Keratinocyte (primary cell): ENCODE results near the gene HMSD. TPM values are rescaled to one million over a fixed set of nuclear protein-coding genes. Genes with fewer than 3 reads are reported as not detected.

ENCODE experiments used
- DNase-seq: peaks from one replicate; pipeline ENCODE4 v3.0.0-alpha.2; 2011; ENCODE audit warnings: low read depth, missing footprints, low spot score
- FAIRE-seq: peaks from 2 replicates; lab custom pipeline; 2011; peaks lifted over from hg19 to GRCh38; lab: Jason Lieb, UNC
- H2AFZ ChIP-seq: 2 replicates; pipeline ENCODE4 v1.6.0; 2012; ENCODE audit warnings: low read length, control low read depth, inconsistent platforms; ENCODE audit not compliant: control insufficient read depth
- H3K27ac ChIP-seq: 2 replicates; pipeline ENCODE4 v1.5.1; 2011; ENCODE audit warnings: low read length; ENCODE audit not compliant: control insufficient read depth, insufficient read depth
- H3K27me3 ChIP-seq: 3 replicates; pipeline ENCODE4 v1.6.0; 2011; ENCODE audit warnings: low read length; ENCODE audit not compliant: control insufficient read depth, insufficient read depth; ENCODE audit errors: extremely low read depth
- H3K36me3 ChIP-seq, 2 experiments: 2 replicates in 1 of 2; 3 replicates in 1 of 2; pipeline ENCODE4 v1.5.1; 2011; ENCODE audit warnings: low read length in 2 of 2, mild to moderate bottlenecking in 1 of 2; ENCODE audit not compliant: control insufficient read depth in 2 of 2, insufficient read depth in 2 of 2; ENCODE audit errors: extremely low read depth in 1 of 2
- H3K4me1 ChIP-seq: 3 replicates; pipeline ENCODE4 v1.5.1; 2011; ENCODE audit warnings: low read length; ENCODE audit not compliant: control insufficient read depth, insufficient read depth; ENCODE audit errors: extremely low read depth
- H3K4me2 ChIP-seq: 3 replicates; pipeline ENCODE4 v1.6.0; 2011; ENCODE audit warnings: low read depth, low read length; ENCODE audit not compliant: control insufficient read depth, insufficient read depth; ENCODE audit errors: extremely low read depth
- H3K4me3 ChIP-seq, 3 experiments: fragments of 200-600 bp in 1 of 3; sonication (generic) in 1 of 3; 2 replicates in 2 of 3; 3 replicates in 1 of 3; pipeline ENCODE4 v1.5.1; 2011 to 2016; ENCODE audit warnings: low read length in 3 of 3, mild to moderate bottlenecking in 3 of 3, control low read depth in 2 of 3, inconsistent platforms in 1 of 3, low read depth in 1 of 3, mixed read lengths in 1 of 3, mixed run types in 1 of 3, moderate library complexity in 1 of 3; ENCODE audit not compliant: control insufficient read depth in 2 of 3, insufficient read depth in 2 of 3; ENCODE audit errors: extremely low read depth in 1 of 3
- H3K79me2 ChIP-seq: 2 replicates; pipeline ENCODE4 v1.6.0; 2012; ENCODE audit warnings: low read length; ENCODE audit not compliant: control insufficient read depth, insufficient read depth
- H3K9ac ChIP-seq: 3 replicates; pipeline ENCODE4 v1.6.0; 2011; ENCODE audit warnings: low read length; ENCODE audit not compliant: control insufficient read depth, insufficient read depth; ENCODE audit errors: extremely low read depth
- H3K9me1 ChIP-seq: 3 replicates; pipeline ENCODE4 v1.6.0; 2011; ENCODE audit warnings: low read length; ENCODE audit not compliant: control insufficient read depth, insufficient read depth; ENCODE audit errors: extremely low read depth
- H3K9me3 ChIP-seq: 2 replicates; pipeline ENCODE4 v1.5.1; 2012; ENCODE audit warnings: low read depth, low read length; ENCODE audit not compliant: control insufficient read depth
- H4K20me1 ChIP-seq: 3 replicates; pipeline ENCODE4 v1.6.0; 2011; ENCODE audit warnings: low read length; ENCODE audit not compliant: control insufficient read depth, insufficient read depth; ENCODE audit errors: extremely low read depth
- CTCF ChIP-seq, 3 experiments: IDR thresholded peaks in 1 of 3; conservative IDR thresholded peaks in 1 of 3; optimal IDR thresholded peaks in 1 of 3; 2 replicates in 2 of 3; 3 replicates in 1 of 3; pipeline versions ENCODE3 to v1.5.1; 2011; ENCODE audit warnings: low read length in 3 of 3, mild to moderate bottlenecking in 3 of 3, moderate library complexity in 2 of 3, control low read depth in 1 of 3, inconsistent platforms in 1 of 3; ENCODE audit not compliant: insufficient read depth in 2 of 3; ENCODE audit errors: extremely low read depth in 1 of 3
- EZH2 ChIP-seq: IDR thresholded peaks from one replicate; pipeline ENCODE4 v1.6.1; 2012; ENCODE audit warnings: inconsistent platforms, mild to moderate bottlenecking, low read length, moderate library complexity
- dilution Hi-C: fragments of 300-500 bp; cut with MboI; formaldehyde crosslinking; loops from one replicate; pipeline ENCODE4 v1.7.0; 2020; ENCODE audit warnings: low sequenced_read_pairs; ENCODE audit not compliant: extremely low pct_ligation_motif_present
- polyA plus RNA-seq, 5 experiments: library from polyadenylated mRNA; depleted of rRNA in 3 of 5; stranded (reverse) in 3 of 5; stranded (forward) in 1 of 5; unstranded in 1 of 5; fragments of >200 nt; gene quantifications; 1 replicate in 1 of 5; 2 replicates in 3 of 5; 3 replicates in 1 of 5; pipeline versions ENCODE4 v1.2.1 to v1.2.3, GENCODE V29; 2011 to 2012; ENCODE audit warnings: missing spikeins in 2 of 5, low read depth in 1 of 5, low replicate concordance in 1 of 5

HMSD gene
- polyA plus RNA-seq, 1 donor (not counting 4 experiments of a cell fraction or from before 2014, with no cell fraction given) = 1.2 TPM

- Histone ChIP-seq H3K79me2 (no peaks in the 10 kb centered on the region), H4K20me1 (no peaks in the 10 kb centered on the region), H3K27me3 (no peaks in the 10 kb centered on the region), H3K4me1 (no peaks in the 10 kb centered on the region), H3K27ac (no peak overlapping the region), H3K4me2 (no peak overlapping the region), H3K9me3 (no peaks in the 10 kb centered on the region), H2AFZ (no peak overlapping the region), H3K4me3 (no peak overlapping the region), H3K9me1 (no peaks in the 10 kb centered on the region), H3K9ac (no peak overlapping the region), H3K36me3 (no peaks in the 10 kb centered on the region)
- TF ChIP-seq EZH2 (no peak), CTCF (optimal IDR thresholded peaks at IDR 0.05 in 1 of 3, IDR thresholded peaks at IDR 0.05 in 1 of 3, conservative IDR thresholded peaks at IDR 0.05 in 1 of 3; ENCODE audit: extremely low read depth in 1 of 3, insufficient read depth in 2 of 3, low read length in 3 of 3) (no peak)
- FAIRE-seq (no peak), DNase-seq (no peak)
- dilution Hi-C loops = no loop called here
Measured at GRCh38 chr18:63917817-63918216, 31.3 kb upstream of the HMSD start.

- Histone ChIP-seq H3K4me1 (no peaks in the 10 kb centered on the region), H3K4me2 (no peak overlapping the region), H3K9ac (no peak overlapping the region), H3K9me3 (no peaks in the 10 kb centered on the region), H4K20me1 (no peaks in the 10 kb centered on the region), H3K4me3 (no peak overlapping the region), H3K9me1 (no peaks in the 10 kb centered on the region), H2AFZ (no peak overlapping the region), H3K79me2 (no peaks in the 10 kb centered on the region), H3K36me3 (no peaks in the 10 kb centered on the region), H3K27ac (no peak overlapping the region), H3K27me3 (no peaks in the 10 kb centered on the region)
- DNase-seq (no peak), FAIRE-seq (no peak)
- dilution Hi-C loops = no loop called here
- TF ChIP-seq EZH2 = no peak
- no peak for TF ChIP-seq CTCF (optimal IDR thresholded peaks at IDR 0.05 in 1 of 3, IDR thresholded peaks at IDR 0.05 in 1 of 3, conservative IDR thresholded peaks at IDR 0.05 in 1 of 3; ENCODE audit: extremely low read depth in 1 of 3, insufficient read depth in 2 of 3, low read length in 3 of 3)
Measured at GRCh38 chr18:63922049-63922448, 27.1 kb upstream of the HMSD start.
